GM10266 (cell line): ENCODE measurements around the gene ARHGEF19.
"Not testable (repeated sequence)": the region's sequence is repeated elsewhere in the genome, so short reads cannot be mapped to it uniquely, and the experiment has no call there.

Experiments used
- DNase-seq: peaks from one replicate; pipeline ENCODE4 v3.0.0; 2012; ENCODE audit errors: extremely low spot score
- CTCF ChIP-seq: IDR thresholded peaks from 2 replicates; pipeline ENCODE4 v1.5.1; 2012; ENCODE audit warnings: mild to moderate bottlenecking, low read depth; ENCODE audit not compliant: control insufficient read depth, insufficient read depth; ENCODE audit errors: missing control alignments

The ARHGEF19 gene

GRCh38 chr1:16230744-16231143 lies 18.3 kb upstream of the ARHGEF19 start:
- DNase-seq: no peak
- TF ChIP-seq CTCF: no peak

GRCh38 chr1:16229976-16230740 lies 17.7 kb upstream of the ARHGEF19 start:
- no peak for DNase-seq
- TF ChIP-seq CTCF: no peak

- DNase-seq: no peak
- TF ChIP-seq CTCF: no peak
Observed at GRCh38 chr1:16226490-16227179, 14.2 kb upstream of the ARHGEF19 start.

GRCh38 chr1:16226129-16226489 lies 13.7 kb upstream of the ARHGEF19 start:
- DNase-seq: no peak
- no peak for TF ChIP-seq CTCF

- no peak for DNase-seq
- no peak for TF ChIP-seq CTCF
Observed at GRCh38 chr1:16224472-16224871, 12.0 kb upstream of the ARHGEF19 start.

- DNase-seq: not testable (repeated sequence)
Observed at GRCh38 chr1:16222716-16223115, 10.3 kb upstream of the ARHGEF19 start.

- no peak for DNase-seq
- no peak for TF ChIP-seq CTCF
Observed at GRCh38 chr1:16221499-16221898, 9.0 kb upstream of the ARHGEF19 start.
